Prostate gland (tissue), 2 donors: ENCODE measurements around the gene GAD2. TPM values are rescaled to one million over a fixed set of nuclear protein-coding genes. Genes with fewer than 3 reads are reported as not detected.

ENCODE experiments used
- DNase-seq: peaks from one replicate; pipeline ENCODE4 v3.0.0-alpha.2; 2019; ENCODE audit warnings: low spot score
- H3K27ac ChIP-seq, 2 donors: fragments of 200-600 bp; sonication (generic); 2 replicates each; pipeline ENCODE4 v1.5.1; 2017 to 2019
- H3K27me3 ChIP-seq: fragments of 200-600 bp; sonication (generic); replicated peaks from 2 replicates; pipeline ENCODE4 v1.5.1; 2019; ENCODE audit not compliant: insufficient read depth
- H3K36me3 ChIP-seq, 2 donors: fragments of 200-600 bp; sonication (generic); 1 replicate in 1 of 2; 2 replicates in 1 of 2; pipeline versions ENCODE4 v1.5.1 to v1.8.1; 2017 to 2019
- H3K4me1 ChIP-seq: fragments of 200-600 bp; sonication (generic); replicated peaks from 2 replicates; pipeline ENCODE4 v1.5.1; 2019
- H3K4me3 ChIP-seq, 2 donors: fragments of 200-600 bp; sonication (generic); 2 replicates each; pipeline ENCODE4 v1.5.1; 2017 to 2019
- H3K9me3 ChIP-seq: fragments of 200-600 bp; sonication (generic); 2 replicates; pipeline ENCODE4 v1.5.1; 2017
- CTCF ChIP-seq, 4 experiments: fragments of 200-600 bp in 2 of 4; fragments of 450-650 bp in 2 of 4; sonication (generic) in 2 of 4; IDR thresholded peaks; 1 replicate in 3 of 4; 2 replicates in 1 of 4; pipeline ENCODE4 v1.5.1; 2016 to 2019; ENCODE audit warnings: antibody characterized with exemption in 4 of 4, mild to moderate bottlenecking in 2 of 4, moderate library complexity in 2 of 4
- POLR2A ChIP-seq: fragments of 450-650 bp; IDR thresholded peaks from one replicate; pipeline ENCODE4 v1.6.1; 2016; ENCODE audit warnings: antibody characterized with exemption, mild to moderate bottlenecking
- POLR2AphosphoS5 ChIP-seq: sonication (generic); formaldehyde crosslinking; IDR thresholded peaks from one replicate; pipeline ENCODE4 v1.6.1; 2017; ENCODE audit warnings: antibody characterized with exemption
- WGBS: methylation state at CpG from one replicate; pipeline ENCODE4 v1.1.5; 2018; 5-methylcytosine and 5-hydroxymethylcytosine counted together
- intact Hi-C: fragments of 100-400 bp; cut with DNase I; formaldehyde crosslinking; loops from one replicate; pipeline ENCODE4 v1.14.2; 2022
- total RNA-seq, 2 donors: library from RNA; depleted of rRNA; stranded (reverse); fragments of >200 nt; gene quantifications; one replicate each; pipeline ENCODE4 v1.1.0, GENCODE V29; 2016

GAD2 gene
- total RNA-seq, 2 donors from 2014 or later: 3.9 TPM; not detected in 1

- Histone ChIP-seq H3K27ac (no peak overlapping the region), H3K27me3 (no peaks in the 10 kb centered on the region), H3K4me3 (no peak overlapping the region), H3K36me3 (no peaks in the 10 kb centered on the region), H3K4me1 (no peaks in the 10 kb centered on the region), H3K9me3 (no peaks in the 10 kb centered on the region)
- intact Hi-C loops: no loop called here
- TF ChIP-seq CTCF (IDR thresholded peaks at IDR 0.05): no peak
- TF ChIP-seq POLR2A: no peak
- no peak for TF ChIP-seq POLR2AphosphoS5
- WGBS: 38% methylated on average over 5 of the region's 5 CpGs
- no peak for DNase-seq
Observed at GRCh38 chr10:26243351-26243720, 26.8 kb downstream of the GAD2 start.

- 81% methylated on average over 6 of the region's 6 CpGs for WGBS
- no peak overlapping the region for H3K4me3 ChIP-seq
- H3K9me3 ChIP-seq: no peaks in the 10 kb centered on the region
- no peak for DNase-seq
- no peak overlapping the region for H3K27ac ChIP-seq
- intact Hi-C loops: no loop called here
- H3K4me1 ChIP-seq: no peaks in the 10 kb centered on the region
- no peaks in the 10 kb centered on the region for H3K36me3 ChIP-seq
- no peaks in the 10 kb centered on the region for H3K27me3 ChIP-seq
- TF ChIP-seq CTCF (IDR thresholded peaks at IDR 0.05) (no peak), POLR2AphosphoS5 (no peak), POLR2A (no peak)
Observed at GRCh38 chr10:26249681-26250080, 33.1 kb downstream of the GAD2 start.

GRCh38 chr10:26251925-26252324 is 35.4 kb downstream of the GAD2 start:
- intact Hi-C loops: no loop called here
- no peaks in the 10 kb centered on the region for H3K36me3 ChIP-seq
- WGBS: 34% methylated on average over 6 of the region's 6 CpGs
- H3K4me1 ChIP-seq: no peaks in the 10 kb centered on the region
- no peaks in the 10 kb centered on the region for H3K9me3 ChIP-seq
- DNase-seq: no peak
- no peak for TF ChIP-seq CTCF (IDR thresholded peaks at IDR 0.05)
- TF ChIP-seq POLR2A: no peak
- no peaks in the 10 kb centered on the region for H3K27me3 ChIP-seq
- no peak overlapping the region for H3K4me3 ChIP-seq
- no peak overlapping the region for H3K27ac ChIP-seq

- intact Hi-C loops: no loop called here
- Histone ChIP-seq H3K4me1 (no peaks in the 10 kb centered on the region), H3K27me3 (no peaks in the 10 kb centered on the region), H3K9me3 (no peaks in the 10 kb centered on the region), H3K4me3 (no peak overlapping the region), H3K27ac (no peak overlapping the region), H3K36me3 (no peaks in the 10 kb centered on the region)
- DNase-seq: no peak
- WGBS: 49% methylated on average over 7 of the region's 7 CpGs
- TF ChIP-seq CTCF (IDR thresholded peaks at IDR 0.05) (no peak), POLR2A (no peak), POLR2AphosphoS5 (no peak)
Observed at GRCh38 chr10:26254616-26255015, 38.0 kb downstream of the GAD2 start.

GRCh38 chr10:26259341-26259740 is 42.8 kb downstream of the GAD2 start:
- Histone ChIP-seq H3K9me3 (no peaks in the 10 kb centered on the region), H3K4me3 (no peak overlapping the region), H3K4me1 (no peaks in the 10 kb centered on the region), H3K27me3 (no peaks in the 10 kb centered on the region), H3K27ac (no peak overlapping the region), H3K36me3 (no peaks in the 10 kb centered on the region)
- DNase-seq: no peak
- intact Hi-C loops: no loop called here
- no peak for TF ChIP-seq POLR2A
- no peak for TF ChIP-seq POLR2AphosphoS5
- no peak for TF ChIP-seq CTCF (IDR thresholded peaks at IDR 0.05)
- WGBS: 49% methylated on average over 1 of the region's 1 CpG
